IPS DF 6.9 (cell line): ENCODE data around the gene CAPRIN2.

ENCODE experiments used
- DNase-seq: peaks from one replicate; pipeline ENCODE4 v3.0.0-alpha.2; 2013; ENCODE audit warnings: low read depth, low spot score
- H3K27ac ChIP-seq: one replicate; pipeline ENCODE4 v1.5.1; 2013; ENCODE audit warnings: low read length, control low read depth
- H3K27me3 ChIP-seq: 2 replicates; pipeline ENCODE4 v1.6.1; 2013; ENCODE audit warnings: mild to moderate bottlenecking, low read length; ENCODE audit not compliant: control insufficient read depth, insufficient read depth
- H3K36me3 ChIP-seq: 2 replicates; pipeline ENCODE4 v1.6.1; 2013; ENCODE audit warnings: low read length; ENCODE audit not compliant: control insufficient read depth, insufficient read depth
- H3K4me1 ChIP-seq: 2 replicates; pipeline ENCODE4 v1.6.1; 2013; ENCODE audit warnings: low read length; ENCODE audit not compliant: control insufficient read depth, insufficient read depth
- H3K4me3 ChIP-seq: 2 replicates; pipeline ENCODE4 v1.5.1; 2013; ENCODE audit warnings: mild to moderate bottlenecking, low read length
- H3K9me3 ChIP-seq: 2 replicates; pipeline ENCODE4 v1.6.1; 2013; ENCODE audit warnings: low read length, inconsistent platforms; ENCODE audit not compliant: control insufficient read depth, insufficient read depth
- WGBS: extraction: QIAGEN DNeasy Blood & Tissue Kit; methylation state at CpG from one replicate; pipeline ENCODE4 v1.1.7; 2013; ENCODE audit warnings: mixed read lengths, missing lambda C conversion rate; ENCODE audit not compliant: insufficient read length, insufficient coverage; 5-methylcytosine and 5-hydroxymethylcytosine counted together

Gene CAPRIN2

DNA sequence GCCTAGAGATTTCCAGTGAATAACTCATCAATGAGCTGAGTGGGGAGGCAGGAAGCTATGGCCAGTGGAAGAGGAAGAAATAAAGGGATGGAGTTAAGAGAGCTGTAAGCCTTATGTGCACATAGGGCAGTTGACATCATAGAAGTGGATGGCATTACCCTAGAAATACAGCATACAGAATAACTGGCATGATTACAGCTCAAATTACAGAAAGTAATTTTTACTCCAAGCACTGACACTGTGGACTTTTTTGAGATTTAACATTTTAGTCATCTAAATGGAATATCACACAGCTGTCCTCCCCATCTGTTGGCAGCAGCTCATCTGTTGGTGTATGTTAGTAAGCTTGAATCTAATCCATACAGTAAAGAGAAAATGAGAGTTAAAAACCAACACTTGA lies 53.7 kb downstream of the CAPRIN2 start:
- Histone ChIP-seq H3K27me3 (no peaks in the 10 kb centered on the region), H3K36me3 (no peaks in the 10 kb centered on the region), H3K4me1 (no peaks in the 10 kb centered on the region), H3K9me3 (no peaks in the 10 kb centered on the region), H3K27ac (no peak overlapping the region), H3K4me3 (no peak overlapping the region)
- DNase-seq, result no peak

DNA sequence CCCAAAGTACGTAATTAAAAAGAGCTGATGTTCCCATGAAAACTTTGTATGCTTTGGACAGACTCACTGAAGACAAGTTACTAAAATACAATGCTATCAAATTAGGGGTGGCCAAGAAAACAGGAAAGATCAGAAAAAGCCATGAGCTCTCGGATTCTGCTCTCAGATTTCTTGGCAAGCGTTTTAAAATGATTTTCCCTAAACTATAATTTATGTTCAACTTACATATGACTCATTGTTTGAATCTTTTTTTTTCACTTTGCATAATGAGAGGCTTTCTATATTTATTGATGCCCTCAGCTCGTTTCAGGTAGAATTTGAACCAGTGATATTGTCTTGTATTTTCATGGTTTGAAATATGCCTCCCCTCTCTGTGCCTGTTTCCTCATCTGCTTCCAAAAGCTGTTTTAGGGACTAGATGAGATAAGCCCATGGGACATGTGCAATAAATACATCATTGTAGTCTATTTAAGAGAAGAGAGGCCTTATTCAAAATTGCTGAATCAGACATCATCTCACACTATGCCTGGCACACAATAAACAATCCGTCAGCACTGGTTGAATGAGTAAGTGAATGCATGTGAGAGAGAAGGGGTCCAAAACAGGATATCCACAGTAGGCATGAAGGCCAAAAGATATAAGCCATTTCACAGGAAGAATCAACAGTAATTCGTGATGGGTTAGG lies 54.4 kb downstream of the CAPRIN2 start:
- no CpG with 5 or more reads among the region's 6 CpGs for WGBS

DNA sequence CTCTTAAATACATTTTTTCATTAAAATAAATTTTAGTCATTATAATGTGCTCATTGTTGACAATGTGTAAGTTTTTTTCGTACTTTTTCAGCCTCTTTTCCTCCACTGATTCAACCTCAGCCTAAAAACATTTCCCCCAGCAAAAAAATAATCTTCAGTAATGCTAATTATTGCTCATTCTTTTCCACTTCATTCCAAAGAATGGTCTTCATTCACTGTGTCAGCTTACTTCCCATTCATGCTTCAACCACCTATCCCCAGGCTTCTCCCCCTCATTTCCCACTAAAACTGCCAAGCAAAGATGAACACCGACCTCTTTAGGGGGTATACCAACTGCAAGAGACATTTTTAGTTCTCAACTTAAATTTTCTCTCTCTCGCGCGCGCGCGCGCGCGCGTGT lies 56.4 kb downstream of the CAPRIN2 start:
- no peak overlapping the region for H3K27ac ChIP-seq
- H3K9me3 ChIP-seq, result no peaks in the 10 kb centered on the region
- no peaks in the 10 kb centered on the region for H3K36me3 ChIP-seq
- H3K4me1 ChIP-seq, result no peaks in the 10 kb centered on the region
- H3K4me3 ChIP-seq, result no peak overlapping the region
- no peak for DNase-seq
- H3K27me3 ChIP-seq, result no peaks in the 10 kb centered on the region
- no CpG with 5 or more reads among the region's 12 CpGs for WGBS

More for the DNA sequence above, 54.4 kb downstream of the CAPRIN2 start:
- Histone ChIP-seq H3K36me3 (no peaks in the 10 kb centered on the region), H3K9me3 (no peaks in the 10 kb centered on the region), H3K27me3 (no peaks in the 10 kb centered on the region), H3K4me3 (no peak overlapping the region), H3K4me1 (no peaks in the 10 kb centered on the region), H3K27ac (no peak overlapping the region)
- DNase-seq, result no peak

DNA sequence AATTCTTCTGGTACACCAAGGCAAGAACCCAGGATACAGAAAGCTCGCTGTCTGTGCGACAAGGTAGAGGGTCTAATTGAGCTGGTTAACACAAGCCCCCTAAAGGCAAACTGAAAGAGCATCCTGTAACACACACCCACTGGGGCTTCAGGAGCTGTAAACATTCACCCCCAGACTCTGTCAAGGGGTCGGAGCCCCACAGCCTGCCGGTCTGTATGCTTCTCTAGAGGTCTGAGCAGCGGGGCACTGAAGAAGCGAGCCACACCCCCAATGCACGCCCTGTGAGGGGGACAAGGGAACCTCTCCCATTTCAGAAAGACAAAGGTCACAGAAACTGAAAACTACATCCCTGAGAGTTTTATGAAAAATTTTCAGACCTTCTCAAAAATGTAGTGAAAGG lies 57.8 kb downstream of the CAPRIN2 start:
- H3K36me3 ChIP-seq, result no peaks in the 10 kb centered on the region
- no peaks in the 10 kb centered on the region for H3K4me1 ChIP-seq
- H3K27me3 ChIP-seq, result no peaks in the 10 kb centered on the region
- H3K9me3 ChIP-seq, result no peaks in the 10 kb centered on the region
- no peak overlapping the region for H3K27ac ChIP-seq
- no CpG with 5 or more reads among the region's 7 CpGs for WGBS
- no peak overlapping the region for H3K4me3 ChIP-seq
- no peak for DNase-seq

DNA sequence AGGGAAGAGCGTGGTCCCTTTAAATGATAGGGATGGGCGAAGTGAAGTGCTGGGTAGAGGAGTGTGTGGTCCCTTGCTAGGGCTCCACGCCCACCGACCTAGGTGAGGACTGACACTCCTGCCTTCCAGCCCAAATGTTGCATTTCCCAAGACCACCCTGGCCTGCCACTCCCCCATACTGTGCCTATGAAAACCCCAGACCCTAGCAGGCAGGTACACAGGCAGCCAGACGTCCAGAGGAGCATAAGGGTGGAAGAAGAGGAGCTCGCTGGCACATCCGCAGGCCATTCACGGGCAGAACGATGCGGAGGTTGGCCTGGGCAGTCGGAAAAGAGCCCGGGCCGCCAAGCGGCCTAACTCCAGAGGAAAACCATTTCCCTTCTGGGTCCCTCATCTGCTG lies 58.3 kb downstream of the CAPRIN2 start:
- DNase-seq, result no peak
- Histone ChIP-seq H3K9me3 (no peaks in the 10 kb centered on the region), H3K27me3 (no peaks in the 10 kb centered on the region), H3K27ac (no peak overlapping the region), H3K36me3 (no peaks in the 10 kb centered on the region), H3K4me3 (peak overlapping the region; percentile 1; the same call in 1 of the 2 replicates), H3K4me1 (no peaks in the 10 kb centered on the region)
- no CpG with 5 or more reads among the region's 14 CpGs for WGBS

DNA sequence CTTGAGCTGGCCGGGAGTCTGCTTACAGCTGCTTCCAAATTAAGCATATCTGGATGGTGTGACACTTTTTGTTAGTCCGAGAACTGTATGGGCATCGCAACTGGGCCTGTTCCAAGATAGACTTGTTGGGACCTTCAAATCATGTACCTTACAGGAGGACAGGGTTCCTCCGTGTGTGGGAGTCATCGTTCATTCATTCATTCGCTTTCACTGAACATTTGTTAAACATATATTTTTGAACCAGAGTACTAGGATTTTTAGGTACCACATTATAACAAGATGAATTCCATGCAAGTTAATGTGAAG lies 58.7 kb downstream of the CAPRIN2 start:
- Histone ChIP-seq H3K27me3 (no peaks in the 10 kb centered on the region), H3K9me3 (no peaks in the 10 kb centered on the region)
- no CpG with 5 or more reads among the region's 6 CpGs for WGBS

DNA sequence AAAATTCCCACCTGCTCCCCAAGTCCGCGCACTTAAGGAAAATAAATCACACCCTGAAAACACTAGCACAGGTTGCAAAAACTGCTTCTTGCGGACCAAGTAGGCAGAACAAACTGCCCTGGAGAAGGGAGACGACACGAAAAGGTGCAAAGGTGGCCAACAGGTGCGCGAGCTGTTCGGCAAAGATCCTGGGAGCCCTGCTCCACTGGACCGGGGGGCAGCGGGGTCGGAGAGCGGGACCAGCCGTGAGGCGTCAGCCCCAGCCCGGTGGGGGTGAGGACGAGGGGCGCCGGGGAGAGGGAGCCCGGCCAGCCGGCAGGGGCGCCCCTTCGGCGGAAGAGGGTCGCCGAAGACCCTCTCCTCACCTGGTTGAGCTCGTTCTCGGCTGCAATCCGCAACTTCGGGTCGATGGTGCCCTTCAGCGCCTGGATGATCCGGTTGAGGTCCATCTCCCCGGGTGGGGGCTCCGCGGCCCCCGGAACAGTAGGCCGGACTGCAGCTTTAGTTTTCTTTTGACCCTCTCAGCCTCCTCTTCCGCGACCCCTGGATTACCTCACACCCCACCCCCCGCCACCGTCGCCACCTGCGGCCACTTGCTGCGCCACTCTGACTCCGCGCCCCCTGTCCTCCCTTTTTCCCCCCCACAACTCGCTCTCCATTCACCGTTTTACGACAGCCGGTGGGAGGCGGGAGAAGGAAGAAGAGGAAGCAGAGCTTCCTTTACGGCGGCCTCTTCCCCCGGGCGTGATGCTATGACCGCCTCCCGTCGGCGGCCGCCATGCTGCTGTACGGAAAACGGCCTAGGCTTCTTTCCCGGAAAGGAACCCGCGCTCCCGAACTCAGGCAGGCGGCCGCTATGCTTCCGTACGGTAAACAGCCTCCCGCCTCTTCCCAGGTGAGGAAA lies 59.3 kb downstream of the CAPRIN2 start, which contains the start of gene IPO8:
IPO8 (minus strand) TSS at position 671 of the 904 bp plus-strand sequence; CDS start at position 449, 222 bp downstream.
- H3K27ac ChIP-seq, result no peak within 1 kb of the TSS
- H3K27me3 ChIP-seq, result no peaks in the 10 kb centered on the region
- whole genome bisulfite sequencing, result no CpG with 5 or more reads among the region's 71 CpGs
- peak within 1 kb of the TSS; percentile 97 for H3K4me3 ChIP-seq
- DNase-seq, result peak; percentile 87
- H3K36me3 ChIP-seq, result no peaks in the 10 kb centered on the region
- no peaks in the 10 kb centered on the region for H3K4me1 ChIP-seq
- no peaks in the 10 kb centered on the region for H3K9me3 ChIP-seq

More for the DNA sequence above, 58.7 kb downstream of the CAPRIN2 start:
- Histone ChIP-seq H3K4me1 (no peaks in the 10 kb centered on the region), H3K4me3 (peak overlapping the region; percentile 97; the same call in 1 of the 2 replicates), H3K27ac (no peak overlapping the region), H3K36me3 (no peaks in the 10 kb centered on the region)
- DNase-seq, result no peak

DNA sequence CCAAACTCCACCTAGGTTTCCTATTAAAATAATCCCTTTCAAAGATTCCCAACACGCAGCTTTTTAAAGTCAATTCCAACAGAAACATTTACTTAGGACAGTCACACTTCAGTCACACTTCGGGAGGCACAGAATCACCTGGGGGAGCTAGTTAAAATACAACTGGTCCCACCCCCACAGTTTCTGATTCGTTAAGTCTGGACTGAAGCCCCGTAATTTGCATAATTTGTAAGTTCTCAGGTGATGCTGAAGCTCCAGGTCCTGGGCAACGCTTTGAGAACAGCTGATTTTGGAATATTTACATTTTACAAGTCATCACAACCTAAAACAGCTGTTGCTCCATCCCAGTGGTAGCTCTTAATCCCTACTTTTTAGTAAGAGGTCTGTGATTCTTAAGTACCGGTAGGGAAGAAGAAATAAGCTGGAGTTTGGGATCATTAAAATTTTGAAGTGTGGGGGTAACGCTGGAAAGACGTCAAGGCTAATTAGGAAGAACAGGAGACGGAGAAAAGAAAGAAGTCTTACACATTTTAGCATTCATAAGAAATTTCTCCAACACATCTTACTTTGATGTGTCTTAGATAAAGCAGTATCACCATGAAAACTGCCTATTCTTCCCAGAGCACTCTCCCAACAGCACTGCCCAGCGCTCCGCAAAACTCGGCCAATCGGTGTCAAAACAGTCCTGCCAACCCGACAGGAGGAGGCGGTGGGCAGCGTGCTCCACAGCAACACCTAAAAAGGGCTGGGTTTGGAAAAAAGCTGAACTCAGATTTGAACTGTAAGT lies 60.1 kb downstream of the CAPRIN2 start:
- DNase-seq, result no peak
- Histone ChIP-seq H3K36me3 (no peaks in the 10 kb centered on the region), H3K4me1 (no peaks in the 10 kb centered on the region), H3K4me3 (peak overlapping the region; percentile 97; the same call in 1 of the 2 replicates), H3K9me3 (no peaks in the 10 kb centered on the region), H3K27ac (no peak overlapping the region), H3K27me3 (no peaks in the 10 kb centered on the region)
- no CpG with 5 or more reads among the region's 16 CpGs for WGBS

DNA sequence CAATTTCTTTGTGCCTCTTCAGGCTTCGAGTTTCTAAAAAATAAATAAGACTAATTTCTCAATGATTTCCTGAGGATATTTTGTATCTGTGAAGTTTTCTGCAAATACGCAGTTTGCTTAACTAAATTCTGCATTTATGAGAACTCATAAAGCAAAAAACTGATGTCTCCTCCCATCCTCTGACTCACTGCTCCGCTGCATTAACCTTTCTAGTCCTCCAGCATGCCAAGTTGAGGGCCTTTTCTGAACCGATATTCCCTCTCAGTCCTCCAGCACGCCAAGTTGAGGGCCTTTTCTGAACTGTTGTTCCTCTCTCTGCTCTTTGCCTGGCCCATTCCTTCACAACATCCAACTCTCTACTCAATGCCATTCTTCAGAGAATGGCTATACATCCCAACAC lies 62.3 kb downstream of the CAPRIN2 start:
- Histone ChIP-seq H3K27ac (no peak overlapping the region), H3K36me3 (no peaks in the 10 kb centered on the region), H3K9me3 (no peaks in the 10 kb centered on the region), H3K27me3 (no peaks in the 10 kb centered on the region), H3K4me1 (no peaks in the 10 kb centered on the region), H3K4me3 (no peak overlapping the region)
- no CpG with 5 or more reads among the region's 5 CpGs for WGBS
- no peak for DNase-seq

DNA sequence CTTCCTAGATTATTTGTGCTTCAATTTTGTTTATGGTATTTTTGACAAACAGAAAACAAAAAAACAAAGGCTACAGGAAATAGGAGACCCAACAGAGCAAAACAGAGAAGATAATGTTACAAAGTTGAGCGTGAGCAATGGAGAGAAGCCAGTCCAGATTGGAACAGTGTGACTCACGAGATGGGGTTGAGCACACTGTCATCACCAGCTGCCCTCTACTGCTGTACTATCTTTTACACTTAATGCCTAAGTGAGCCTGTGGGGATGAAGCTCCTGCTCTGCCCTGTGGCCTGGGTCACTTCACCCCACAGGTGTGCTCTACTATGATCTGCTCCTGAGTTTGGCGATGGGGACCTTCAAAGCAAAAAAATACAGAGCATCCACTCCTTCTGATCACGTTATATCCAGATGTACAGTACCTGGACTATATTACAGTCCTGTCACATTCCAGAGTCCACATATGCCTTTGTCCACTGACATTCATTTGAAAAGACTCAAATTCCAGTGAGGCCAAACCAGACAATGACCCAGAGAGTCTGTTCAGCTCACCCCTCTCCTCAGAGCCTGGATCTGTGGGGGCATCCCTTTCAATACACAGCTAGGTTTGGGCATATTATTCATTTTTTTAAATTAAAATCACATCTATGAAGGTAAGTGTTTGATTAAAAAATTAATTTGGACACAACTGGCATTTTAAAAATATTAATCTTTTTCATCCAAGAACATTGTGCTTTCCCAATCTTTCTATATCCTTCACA lies 63.5 kb downstream of the CAPRIN2 start:
- Histone ChIP-seq H3K27ac (no peak overlapping the region), H3K9me3 (no peaks in the 10 kb centered on the region), H3K27me3 (no peaks in the 10 kb centered on the region), H3K4me1 (no peaks in the 10 kb centered on the region), H3K36me3 (no peaks in the 10 kb centered on the region), H3K4me3 (no peak overlapping the region)
- DNase-seq, result no peak
- WGBS, result no CpG with 5 or more reads among the region's 4 CpGs
